Gastroesophageal sphincter (tissue), 4 donors: ENCODE results near the gene HOXC12. TPM values are rescaled to one million over a fixed set of nuclear protein-coding genes. Genes with fewer than 3 reads are reported as not detected.

Source experiments
- ATAC-seq: fragments of 150-250 bp; one replicate; pipeline ENCODE4 v1.9.1; 2016; ENCODE audit warnings: mild to moderate bottlenecking, moderate library complexity
- H3K27ac ChIP-seq, 4 donors: fragments of 200-600 bp; sonication (generic) in 3 of 4; 1 replicate in 3 of 4; 2 replicates in 1 of 4; pipeline ENCODE4 v1.5.1; 2016 to 2019
- H3K27me3 ChIP-seq: fragments of 200-600 bp; sonication (generic); one replicate; pipeline ENCODE4 v1.5.1; 2019
- H3K36me3 ChIP-seq, 2 donors: fragments of 200-600 bp; sonication (generic); one replicate each; pipeline ENCODE4 v1.5.1; 2019; ENCODE audit warnings: control low read depth in 1 of 2
- H3K4me1 ChIP-seq, 3 donors: fragments of 200-600 bp; sonication (generic); 1 replicate in 2 of 3; 2 replicates in 1 of 3; pipeline ENCODE4 v1.5.1; 2016 to 2019; ENCODE audit warnings: control low read depth in 2 of 3
- H3K4me3 ChIP-seq, 2 donors: fragments of 200-600 bp; sonication (generic); one replicate each; pipeline ENCODE4 v1.5.1; 2019; ENCODE audit warnings: mild to moderate bottlenecking in 1 of 2, moderate library complexity in 1 of 2
- H3K9me3 ChIP-seq, 3 donors: fragments of 200-600 bp; sonication (generic); one replicate each; pipeline ENCODE4 v1.5.1; 2017 to 2019; ENCODE audit warnings: control low read depth in 2 of 3
- CTCF ChIP-seq, 4 experiments: fragments of 200-600 bp in 2 of 4; fragments of 450-650 bp in 2 of 4; sonication (generic) in 1 of 4; IDR thresholded peaks; one replicate each; pipeline ENCODE4 v1.5.1; 2017 to 2019; ENCODE audit warnings: antibody characterized with exemption in 4 of 4, mild to moderate bottlenecking in 2 of 4, moderate library complexity in 2 of 4
- EP300 ChIP-seq: sonication (generic); formaldehyde crosslinking; IDR thresholded peaks from one replicate; pipeline ENCODE4 v1.6.1; 2017; ENCODE audit warnings: antibody characterized with exemption, mild to moderate bottlenecking
- POLR2A ChIP-seq, 2 donors: fragments of 450-650 bp; IDR thresholded peaks; one replicate each; pipeline ENCODE4 v1.6.1; 2017; ENCODE audit warnings: antibody characterized with exemption in 2 of 2, mild to moderate bottlenecking in 2 of 2, moderate library complexity in 1 of 2
- POLR2AphosphoS5 ChIP-seq: sonication (generic); formaldehyde crosslinking; IDR thresholded peaks from one replicate; pipeline ENCODE4 v1.6.1; 2017; ENCODE audit warnings: antibody characterized with exemption
- WGBS, 2 donors: methylation state at CpG; one replicate each; pipeline ENCODE4 v1.1.5; 2018; ENCODE audit warnings: low coverage in 1 of 2; 5-methylcytosine and 5-hydroxymethylcytosine counted together
- total RNA-seq, 4 donors: library from RNA; depleted of rRNA; stranded (reverse); fragments of >200 nt; gene quantifications; one replicate each; pipeline ENCODE4 v1.1.0, GENCODE V29; 2016

Gene HOXC12
- total RNA-seq, 4 donors from 2014 or later = not detected

- ATAC-seq = no peak
- H3K9me3 ChIP-seq = no peaks in the 10 kb centered on the region
- peaks cover 0 to 32% (median 14%) of the 10 kb centered on the region in 3 donors for H3K4me1 ChIP-seq
- 4% methylated on average over 11 to 17 of the region's 63 CpGs for WGBS, 2 donors
- no peak within 1 kb of the TSS for H3K27ac ChIP-seq
- no peak for TF ChIP-seq CTCF (IDR thresholded peaks at IDR 0.05)
- H3K27me3 ChIP-seq = peaks cover 100% of the 10 kb centered on the region
- H3K36me3 ChIP-seq = no peaks in the 10 kb centered on the region
- H3K4me3 ChIP-seq = peak within 1 kb of the TSS in 1 of 2 donors; percentile 37
These were observed 19.7 kb downstream of the HOXC12 start, which contains the start of gene HOTAIR for GRCh38 chr12:53974084-53975063. HOTAIR (minus strand) TSS chr12:53974954.

GRCh38 chr12:53975064-53975471, 20.4 kb downstream of the HOXC12 start:
- H3K4me1 ChIP-seq = peaks cover 0 to 32% (median 14%) of the 10 kb centered on the region in 3 donors
- H3K27ac ChIP-seq = no peak overlapping the region
- peak overlapping the region in 1 of 2 donors; percentile 37 for H3K4me3 ChIP-seq
- H3K9me3 ChIP-seq = no peaks in the 10 kb centered on the region
- ATAC-seq = no peak
- no peaks in the 10 kb centered on the region for H3K36me3 ChIP-seq
- no peak for TF ChIP-seq POLR2A (IDR thresholded peaks at IDR 0.05)
- no peak for TF ChIP-seq EP300
- TF ChIP-seq CTCF (IDR thresholded peaks at IDR 0.05) = no peak
- no peak for TF ChIP-seq POLR2AphosphoS5
- H3K27me3 ChIP-seq = peaks cover 100% of the 10 kb centered on the region
- WGBS, 2 donors = 2% methylated on average over 11 of the region's 25 CpGs; no CpG with 5 or more reads in 1 of the 2 donors

- peaks cover 0 to 32% (median 14%) of the 10 kb centered on the region in 3 donors for H3K4me1 ChIP-seq
- H3K36me3 ChIP-seq = no peaks in the 10 kb centered on the region
- peak overlapping the region in 1 of 2 donors; percentile 37 for H3K4me3 ChIP-seq
- H3K27me3 ChIP-seq = peaks cover 100% of the 10 kb centered on the region
- no peak for TF ChIP-seq CTCF (IDR thresholded peaks at IDR 0.05)
- no peak for TF ChIP-seq POLR2A (IDR thresholded peaks at IDR 0.05)
- ATAC-seq = no peak
- no peaks in the 10 kb centered on the region for H3K9me3 ChIP-seq
- no peak overlapping the region for H3K27ac ChIP-seq
- 13% methylated on average over 17 to 23 of the region's 31 CpGs for WGBS, 2 donors
These were observed 20.9 kb downstream of the HOXC12 start for GRCh38 chr12:53975479-53976152.

- H3K9me3 ChIP-seq = no peaks in the 10 kb centered on the region
- WGBS, 2 donors = 10 to 17% methylated on average over 16 to 18 of the region's 21 CpGs
- H3K4me3 ChIP-seq = no peak overlapping the region
- ATAC-seq = no peak
- H3K27ac ChIP-seq = no peak overlapping the region
- peaks cover 100% of the 10 kb centered on the region for H3K27me3 ChIP-seq
- peaks cover 0 to 32% (median 14%) of the 10 kb centered on the region in 3 donors for H3K4me1 ChIP-seq
- no peaks in the 10 kb centered on the region for H3K36me3 ChIP-seq
- TF ChIP-seq POLR2A (IDR thresholded peaks at IDR 0.05) (no peak), POLR2AphosphoS5 (no peak), CTCF (IDR thresholded peaks at IDR 0.05) (no peak), EP300 (no peak)
These were observed 21.6 kb downstream of the HOXC12 start for GRCh38 chr12:53976172-53976822.
